A673 (cell line): ENCODE results near the gene KRT4. TPM values are rescaled to one million over a fixed set of nuclear protein-coding genes. Genes with fewer than 3 reads are reported as not detected.

ENCODE experiments used
- BruUV-seq: library from RNA; stranded (reverse); fragments of 400-500 nt; replicated peaks from 2 replicates; lab custom pipeline; 2021; lab: Mats Ljungman, UMichigan
- CTCF ChIA-PET: fragments of 300-600 bp; sonication (Branson Sonifier 250); formaldehyde crosslinking; loops from one replicate; lab custom pipeline; 2022; ENCODE audit warnings: antibody characterized with exemption; lab: Charles Lee
- POLR2A ChIA-PET: fragments of 300-600 bp; sonication (Branson Sonifier 250); formaldehyde crosslinking; loops from one replicate; lab custom pipeline; 2022; ENCODE audit warnings: antibody characterized with exemption; ENCODE audit not compliant: low non-redundant PET; lab: Charles Lee
- DNase-seq: peaks from one replicate; pipeline ENCODE4 v3.0.0-alpha.2; 2015; ENCODE audit warnings: low spot score
- H3K27ac ChIP-seq: fragments of 200-600 bp; sonication (generic); 2 replicates; pipeline ENCODE4 v1.5.1; 2016; ENCODE audit warnings: mixed run types, low read depth, mild to moderate bottlenecking, mixed read lengths, antibody characterized with exemption, low read length; ENCODE audit not compliant: poor library complexity, severe bottlenecking
- H3K27me3 ChIP-seq: fragments of 200-600 bp; sonication (generic); replicated peaks from 2 replicates; pipeline ENCODE4 v1.6.1; 2017; ENCODE audit warnings: mixed run types, low read depth, mild to moderate bottlenecking, mixed read lengths, antibody characterized with exemption, low read length; ENCODE audit not compliant: insufficient read depth, poor library complexity
- H3K36me3 ChIP-seq: fragments of 200-600 bp; sonication (generic); 2 replicates; pipeline ENCODE4 v1.6.1; 2016; ENCODE audit warnings: mixed run types, mild to moderate bottlenecking, mixed read lengths, antibody characterized with exemption, low read length; ENCODE audit not compliant: insufficient read depth, poor library complexity, severe bottlenecking
- H3K4me1 ChIP-seq: fragments of 200-600 bp; sonication (generic); 2 replicates; pipeline ENCODE4 v1.6.1; 2017; ENCODE audit warnings: mixed run types, mild to moderate bottlenecking, mixed read lengths, antibody characterized with exemption, low read length; ENCODE audit not compliant: insufficient read depth, poor library complexity, severe bottlenecking
- H3K4me3 ChIP-seq: fragments of 200-600 bp; sonication (generic); 2 replicates; pipeline ENCODE4 v1.5.1; 2016; ENCODE audit warnings: low read depth, mixed run types, mild to moderate bottlenecking, mixed read lengths, low read length; ENCODE audit not compliant: poor library complexity, severe bottlenecking
- H3K9me3 ChIP-seq: fragments of 200-600 bp; sonication (generic); 2 replicates; pipeline ENCODE4 v1.6.1; 2016; ENCODE audit warnings: mixed run types, low read depth, mild to moderate bottlenecking, mixed read lengths, antibody characterized with exemption, low read length; ENCODE audit not compliant: poor library complexity, severe bottlenecking
- CTCF ChIP-seq: fragments of 300-800, 200-600 bp; sonication (generic); conservative IDR thresholded peaks from 2 replicates; pipeline ENCODE4 v1.5.1; 2017; ENCODE audit warnings: low read depth, mild to moderate bottlenecking, antibody characterized with exemption, low read length, moderate library complexity, mixed read lengths
- EZH2 ChIP-seq: fragments of 200-600 bp; sonication (generic); IDR thresholded peaks from 2 replicates; pipeline ENCODE4 v1.6.1; 2017; ENCODE audit warnings: borderline replicate concordance, low read depth, mild to moderate bottlenecking, mixed read lengths, antibody characterized with exemption, low read length; ENCODE audit not compliant: poor library complexity, severe bottlenecking
- intact Hi-C: fragments of 100-400 bp; cut with micrococcal nuclease; formaldehyde crosslinking; loops from one replicate; pipeline ENCODE4 v1.10.0; 2022; ENCODE audit not compliant: unreplicated experiment
- total RNA-seq: library from RNA; stranded (reverse); gene quantifications from 2 replicates; pipeline ENCODE4 v1.2.3, GENCODE V29; 2021

Gene KRT4
- total RNA-seq, 1 experiment from 2014 or later = not detected

- no peak overlapping the region for H3K4me3 ChIP-seq
- BruUV-seq = no TSS peak
- TF ChIP-seq EZH2 (no peak), CTCF (no peak)
- CTCF ChIA-PET = no interaction called here
- intact Hi-C loops = no loop called here
- no peak overlapping the region for H3K27ac ChIP-seq
- H3K27me3 ChIP-seq = no peaks in the 10 kb centered on the region
- no peak for DNase-seq
- no peaks in the 10 kb centered on the region for H3K9me3 ChIP-seq
- no peaks in the 10 kb centered on the region for H3K4me1 ChIP-seq
- POLR2A ChIA-PET = no interaction called here
- H3K36me3 ChIP-seq = no peaks in the 10 kb centered on the region
Measured at GRCh38 chr12:52772188-52772587, 41.7 kb downstream of the KRT4 start.

- ChIA-PET POLR2A (no interaction called here), CTCF (no interaction called here)
- intact Hi-C loops = no loop called here
- TF ChIP-seq EZH2 = no peak
- TF ChIP-seq CTCF = no peak
- BruUV-seq = no TSS peak
- Histone ChIP-seq H3K27me3 (no peaks in the 10 kb centered on the region), H3K9me3 (no peaks in the 10 kb centered on the region), H3K27ac (no peak overlapping the region), H3K36me3 (no peaks in the 10 kb centered on the region), H3K4me3 (no peak overlapping the region), H3K4me1 (no peaks in the 10 kb centered on the region)
- DNase-seq = no peak
Measured at GRCh38 chr12:52771505-52771904, 42.4 kb downstream of the KRT4 start.

GRCh38 chr12:52771088-52771487, 42.8 kb downstream of the KRT4 start:
- DNase-seq = no peak
- ChIA-PET CTCF (no interaction called here), POLR2A (no interaction called here)
- H3K27me3 ChIP-seq = no peaks in the 10 kb centered on the region
- no peak overlapping the region for H3K4me3 ChIP-seq
- TF ChIP-seq CTCF (no peak), EZH2 (no peak)
- H3K4me1 ChIP-seq = no peaks in the 10 kb centered on the region
- H3K36me3 ChIP-seq = no peaks in the 10 kb centered on the region
- no peak overlapping the region for H3K27ac ChIP-seq
- intact Hi-C loops = no loop called here
- BruUV-seq = no TSS peak
- no peaks in the 10 kb centered on the region for H3K9me3 ChIP-seq
